GM23338 (cell line): Measurements from ENCODE around the gene PLEKHO1. TPM values are rescaled to one million over a fixed set of nuclear protein-coding genes. Genes with fewer than 3 reads are reported as not detected.

Experiments used
- ATAC-seq: fragments of 200-7000 bp; cut with Tn5 transposase; 3 replicates; pipeline ENCODE4 v1.9.1; 2020
- DNase-seq: peaks from one replicate; pipeline ENCODE4 v3.0.0-alpha.2; 2015; ENCODE audit warnings: low spot score
- H2AFZ ChIP-seq: fragments of 200-600 bp; sonication (generic); 2 replicates; pipeline ENCODE4 v1.8.0; 2016; ENCODE audit warnings: antibody characterized with exemption, mild to moderate bottlenecking, moderate library complexity
- H3F3A ChIP-seq: fragments of 200-600 bp; sonication (generic); replicated peaks from 2 replicates; pipeline ENCODE4 v1.8.0; 2017; ENCODE audit warnings: antibody characterized with exemption, mixed run types, low read depth
- H3K27ac ChIP-seq: fragments of 200-600 bp; sonication (generic); 2 replicates; pipeline ENCODE4 v1.6.1; 2016; ENCODE audit warnings: low read depth
- H3K27me3 ChIP-seq: fragments of 200-600 bp; sonication (generic); 2 replicates; pipeline ENCODE4 v1.8.0; 2016; ENCODE audit warnings: mild to moderate bottlenecking, mixed run types, moderate library complexity; ENCODE audit not compliant: insufficient read depth
- H3K36me3 ChIP-seq: fragments of 200-600 bp; sonication (generic); 2 replicates; pipeline ENCODE4 v1.8.0; 2016; ENCODE audit warnings: mild to moderate bottlenecking; ENCODE audit not compliant: insufficient read depth
- H3K4me1 ChIP-seq: fragments of 200-600 bp; sonication (generic); 2 replicates; pipeline ENCODE4 v1.8.0; 2016; ENCODE audit warnings: mild to moderate bottlenecking, moderate library complexity; ENCODE audit not compliant: insufficient read depth
- H3K4me2 ChIP-seq: fragments of 200-600 bp; sonication (generic); 2 replicates; pipeline ENCODE4 v1.7.1; 2017; ENCODE audit warnings: mixed run types
- H3K4me3 ChIP-seq: fragments of 200-600 bp; sonication (generic); 2 replicates; pipeline ENCODE4 v1.6.1; 2016; ENCODE audit warnings: mixed run types
- H3K79me2 ChIP-seq: fragments of 200-600 bp; sonication (generic); replicated peaks from 2 replicates; pipeline ENCODE4 v1.8.0; 2017; ENCODE audit warnings: mild to moderate bottlenecking; ENCODE audit not compliant: insufficient read depth
- H3K9me2 ChIP-seq: fragments of 200-600 bp; sonication (generic); 2 replicates; pipeline ENCODE4 v1.8.0; 2017; ENCODE audit not compliant: insufficient read depth
- H4K20me1 ChIP-seq: fragments of 200-600 bp; sonication (generic); replicated peaks from 2 replicates; pipeline ENCODE4 v1.8.0; 2017; ENCODE audit warnings: mild to moderate bottlenecking; ENCODE audit not compliant: insufficient read depth
- H3K27ac Mint-ChIP-seq: 2 replicates; pipeline ENCODE4 v1.8.0; 2020; ENCODE audit warnings: inconsistent platforms, mild to moderate bottlenecking, moderate library complexity, mixed read lengths
- H3K27me3 Mint-ChIP-seq: 3 replicates; pipeline ENCODE4 v1.8.0; 2022; ENCODE audit warnings: low read depth, mild to moderate bottlenecking, moderate library complexity, mixed read lengths, inconsistent platforms; ENCODE audit not compliant: insufficient read depth, poor library complexity
- H3K36me3 Mint-ChIP-seq: 3 replicates; pipeline ENCODE4 v1.8.0; 2021; ENCODE audit warnings: low read depth, mild to moderate bottlenecking, inconsistent platforms, moderate library complexity, mixed read lengths
- H3K4me1 Mint-ChIP-seq: 3 replicates; pipeline ENCODE4 v1.8.0; 2020; ENCODE audit warnings: mild to moderate bottlenecking, inconsistent platforms, mixed read lengths
- H3K4me3 Mint-ChIP-seq: 3 replicates; pipeline ENCODE4 v1.8.0; 2021; ENCODE audit warnings: moderate library complexity, mild to moderate bottlenecking, inconsistent platforms, mixed read lengths
- H3K9me3 Mint-ChIP-seq: 3 replicates; pipeline ENCODE4 v1.8.0; 2020; ENCODE audit warnings: moderate library complexity, mild to moderate bottlenecking, inconsistent platforms, mixed read lengths
- EZH2phosphoT487 ChIP-seq: fragments of 200-600 bp; sonication (generic); IDR thresholded peaks from one replicate; pipeline ENCODE4 v1.8.1; 2018; ENCODE audit warnings: antibody characterized with exemption; ENCODE audit not compliant: unreplicated experiment
- JUNB ChIP-seq: IDR thresholded peaks from one replicate; pipeline ENCODE4 v1.6.1; 2016; ENCODE audit warnings: antibody characterized with exemption; ENCODE audit not compliant: unreplicated experiment
- POLR2AphosphoS5 ChIP-seq: IDR thresholded peaks from 2 replicates; pipeline ENCODE4 v1.6.1; 2016; ENCODE audit warnings: antibody characterized with exemption, low read depth
- polyA plus RNA-seq: library from polyadenylated mRNA; unstranded; fragments of >200 nt; fragmentation: Nextera tagmentation; extraction: Ambion mirVana; gene quantifications from 2 replicates; pipeline ENCODE4 v1.2.1, GENCODE V29; 2016
- total RNA-seq: library from RNA; depleted of rRNA; stranded (reverse); fragments of >200 nt; shearing (Covaris generic); gene quantifications from 2 replicates; pipeline ENCODE4 v1.2.3, GENCODE V29; 2014
- TF ChIP-seq, protein P1 (sequence below), 2 experiments: fragments of 200-600 bp in 1 of 2; sonication (generic) in 1 of 2; conservative IDR thresholded peaks; 2 replicates each; pipeline versions ENCODE4 v1.5.1 to v1.6.1; 2016 to 2017; ENCODE audit warnings: antibody characterized with exemption in 2 of 2, low read depth in 2 of 2, mild to moderate bottlenecking in 2 of 2, moderate library complexity in 1 of 2
- TF ChIP-seq, protein P2 (sequence below): IDR thresholded peaks from 2 replicates; pipeline ENCODE4 v1.6.1; 2016; ENCODE audit warnings: antibody characterized with exemption

The PLEKHO1 gene
- total and polyA plus RNA-seq, 2 experiments from 2014 or later, result 34.3 to 36.7 TPM

DNA sequence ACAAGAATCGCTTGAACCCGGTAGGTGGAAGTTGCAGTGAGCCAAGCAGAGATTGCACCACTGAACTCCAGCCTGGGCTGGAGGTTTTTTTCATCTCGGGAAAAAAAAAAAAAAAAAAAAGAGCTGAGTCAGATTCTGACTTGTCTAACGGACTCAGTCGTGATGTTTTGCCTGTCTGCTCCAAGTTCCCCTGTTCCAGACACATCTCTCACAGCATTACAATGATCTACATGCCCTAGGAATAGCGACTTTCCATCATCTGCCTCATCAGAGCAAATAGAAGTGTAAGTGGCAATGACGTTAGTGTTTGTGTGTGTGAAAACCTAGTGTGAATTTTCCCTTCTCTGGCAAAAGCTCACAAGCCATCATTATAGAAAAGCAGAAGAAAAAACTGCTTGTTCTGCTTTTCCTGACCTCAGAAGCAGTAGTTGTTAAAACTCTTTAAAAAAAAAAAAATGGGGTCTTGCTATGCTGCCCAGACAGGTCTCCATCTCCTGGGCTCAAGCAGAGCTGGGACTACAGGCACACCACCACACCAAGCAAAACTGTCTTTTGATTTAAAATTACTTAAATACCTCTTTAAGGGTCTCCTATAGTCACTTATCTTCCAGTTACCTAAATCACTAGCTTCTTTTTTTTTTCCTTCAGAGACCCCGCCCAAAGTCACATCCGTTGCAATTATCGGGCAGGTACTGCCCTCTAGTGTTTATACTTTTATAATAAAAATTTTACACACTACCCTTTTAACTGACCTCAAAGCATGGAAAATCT lies 37.3 kb downstream of the PLEKHO1 start:
- Mint-ChIP-seq H3K36me3 (no peaks in the 10 kb centered on the region), H3K4me1 (no peaks in the 10 kb centered on the region; the same call in 2 of the 3 replicates), H3K27me3 (peaks cover 8% of the 10 kb centered on the region), H3K4me3 (no peak overlapping the region), H3K9me3 (peaks cover 4% of the 10 kb centered on the region; the same call in 1 of the 3 replicates), H3K27ac (no peak overlapping the region)
- H3K4me2 ChIP-seq, result no peak overlapping the region
- no peaks in the 10 kb centered on the region for H3K36me3 ChIP-seq
- no peaks in the 10 kb centered on the region for H3K79me2 ChIP-seq
- H3K4me1 ChIP-seq, result no peaks in the 10 kb centered on the region
- no peak overlapping the region for H2AFZ ChIP-seq
- peak; percentile 65 for DNase-seq
- no peaks in the 10 kb centered on the region for H3K9me2 ChIP-seq
- no peak overlapping the region for H3K27ac ChIP-seq
- peak; percentile 62 for ATAC-seq
- H3F3A ChIP-seq, result no peaks in the 10 kb centered on the region
- no peak for TF ChIP-seq POLR2AphosphoS5
- TF ChIP-seq, protein P1, sequence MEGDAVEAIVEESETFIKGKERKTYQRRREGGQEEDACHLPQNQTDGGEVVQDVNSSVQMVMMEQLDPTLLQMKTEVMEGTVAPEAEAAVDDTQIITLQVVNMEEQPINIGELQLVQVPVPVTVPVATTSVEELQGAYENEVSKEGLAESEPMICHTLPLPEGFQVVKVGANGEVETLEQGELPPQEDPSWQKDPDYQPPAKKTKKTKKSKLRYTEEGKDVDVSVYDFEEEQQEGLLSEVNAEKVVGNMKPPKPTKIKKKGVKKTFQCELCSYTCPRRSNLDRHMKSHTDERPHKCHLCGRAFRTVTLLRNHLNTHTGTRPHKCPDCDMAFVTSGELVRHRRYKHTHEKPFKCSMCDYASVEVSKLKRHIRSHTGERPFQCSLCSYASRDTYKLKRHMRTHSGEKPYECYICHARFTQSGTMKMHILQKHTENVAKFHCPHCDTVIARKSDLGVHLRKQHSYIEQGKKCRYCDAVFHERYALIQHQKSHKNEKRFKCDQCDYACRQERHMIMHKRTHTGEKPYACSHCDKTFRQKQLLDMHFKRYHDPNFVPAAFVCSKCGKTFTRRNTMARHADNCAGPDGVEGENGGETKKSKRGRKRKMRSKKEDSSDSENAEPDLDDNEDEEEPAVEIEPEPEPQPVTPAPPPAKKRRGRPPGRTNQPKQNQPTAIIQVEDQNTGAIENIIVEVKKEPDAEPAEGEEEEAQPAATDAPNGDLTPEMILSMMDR (conservative IDR thresholded peaks at IDR 0.05; ENCODE audit: low read depth in 2 of 2), result peak; percentile 51 to 74
- H4K20me1 ChIP-seq, result no peaks in the 10 kb centered on the region
- H3K27me3 ChIP-seq, result no peaks in the 10 kb centered on the region
- H3K4me3 ChIP-seq, result no peak overlapping the region

DNA sequence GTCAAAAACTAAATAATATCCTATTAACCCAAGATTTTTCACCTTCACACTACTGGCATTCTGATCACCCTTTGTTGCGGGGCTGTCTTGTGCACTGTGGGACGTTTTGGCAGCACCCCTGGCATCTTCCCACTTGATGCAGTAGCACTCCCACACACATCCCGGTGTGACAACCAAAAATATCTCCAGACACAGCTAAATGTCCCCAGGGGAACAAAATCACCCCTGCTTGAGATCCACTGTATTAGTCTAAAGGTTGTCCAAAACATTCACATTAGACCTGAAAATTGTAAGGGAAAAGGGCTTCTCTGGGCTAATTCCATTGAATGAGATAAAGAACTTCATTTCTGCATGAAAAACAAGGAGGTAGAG lies 37.8 kb downstream of the PLEKHO1 start:
- no peaks in the 10 kb centered on the region for H3K4me1 ChIP-seq
- H3K4me3 ChIP-seq, result no peak overlapping the region
- TF ChIP-seq, protein P2, sequence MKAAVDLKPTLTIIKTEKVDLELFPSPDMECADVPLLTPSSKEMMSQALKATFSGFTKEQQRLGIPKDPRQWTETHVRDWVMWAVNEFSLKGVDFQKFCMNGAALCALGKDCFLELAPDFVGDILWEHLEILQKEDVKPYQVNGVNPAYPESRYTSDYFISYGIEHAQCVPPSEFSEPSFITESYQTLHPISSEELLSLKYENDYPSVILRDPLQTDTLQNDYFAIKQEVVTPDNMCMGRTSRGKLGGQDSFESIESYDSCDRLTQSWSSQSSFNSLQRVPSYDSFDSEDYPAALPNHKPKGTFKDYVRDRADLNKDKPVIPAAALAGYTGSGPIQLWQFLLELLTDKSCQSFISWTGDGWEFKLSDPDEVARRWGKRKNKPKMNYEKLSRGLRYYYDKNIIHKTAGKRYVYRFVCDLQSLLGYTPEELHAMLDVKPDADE, result no peak
- TF ChIP-seq EZH2phosphoT487 (no peak), JUNB (no peak), POLR2AphosphoS5 (no peak)
- TF ChIP-seq, protein P1 (conservative IDR thresholded peaks at IDR 0.05; ENCODE audit: low read depth in 2 of 2), result 0 out of 4 replicates have a peak, but pooled peaks of 1 of the 2 experiments have one; percentile 10
- H3K4me2 ChIP-seq, result no peak overlapping the region
- H3F3A ChIP-seq, result no peaks in the 10 kb centered on the region
- no peaks in the 10 kb centered on the region for H4K20me1 ChIP-seq
- 0 out of 2 replicates have a peak overlapping the region, but pooled peaks have one; percentile 7 for H2AFZ ChIP-seq
- no peaks in the 10 kb centered on the region for H3K9me2 ChIP-seq
- no peak overlapping the region for H3K27ac ChIP-seq
- no peaks in the 10 kb centered on the region; the same call in 2 of the 3 replicates for H3K4me1 Mint-ChIP-seq
- DNase-seq (no peak), ATAC-seq (no peak; the same call in 2 of the 3 replicates)
- H3K27me3 ChIP-seq, result no peaks in the 10 kb centered on the region
- no peak overlapping the region for H3K27ac Mint-ChIP-seq
- no peaks in the 10 kb centered on the region for H3K36me3 Mint-ChIP-seq
- peaks cover 4% of the 10 kb centered on the region; the same call in 1 of the 3 replicates for H3K9me3 Mint-ChIP-seq
- peaks cover 8% of the 10 kb centered on the region for H3K27me3 Mint-ChIP-seq
- no peaks in the 10 kb centered on the region for H3K79me2 ChIP-seq
- H3K36me3 ChIP-seq, result no peaks in the 10 kb centered on the region
- H3K4me3 Mint-ChIP-seq, result no peak overlapping the region
